NCI-H345 (cell line): ENCODE data around the gene TBC1D10B.

Experiments
- DNase-seq: peaks from one replicate; lab custom pipeline; 2025; lab: John Stamatoyannopoulos, UW

TBC1D10B gene

GRCh38 chr16:30370456-30371247, at the start of gene TBC1D10B:
Gene TBC1D10B (minus strand): TSS chr16:30370494. CDS start chr16:30370183, 311 bp downstream.
- peak; percentile 100 for DNase-seq

GRCh38 chr16:30418350-30419181, 48.3 kb upstream of the TBC1D10B start:
- no peak for DNase-seq

GRCh38 chr16:30417529-30418349, 47.4 kb upstream of the TBC1D10B start:
- DNase-seq, result peak; percentile 98

GRCh38 chr16:30416624-30417528, 46.6 kb upstream of the TBC1D10B start:
- no peak for DNase-seq

- no peak for DNase-seq
Observed at GRCh38 chr16:30416047-30416603, 45.8 kb upstream of the TBC1D10B start.

- DNase-seq, result no peak
Observed at GRCh38 chr16:30414159-30414558, 43.9 kb upstream of the TBC1D10B start.

GRCh38 chr16:30413112-30413806, 43.0 kb upstream of the TBC1D10B start:
- DNase-seq, result no peak

- DNase-seq, result peak; percentile 91
Observed at GRCh38 chr16:30409125-30410060, 39.1 kb upstream of the TBC1D10B start.

GRCh38 chr16:30407804-30408534, 37.7 kb upstream of the TBC1D10B start:
- peak; percentile 34 for DNase-seq

GRCh38 chr16:30407102-30407803, 37.0 kb upstream of the TBC1D10B start, which contains the start of gene ZNF771:
Gene ZNF771 (plus strand): TSS chr16:30407606. CDS start chr16:30408054, 448 bp downstream.
- DNase-seq, result peak; percentile 96

GRCh38 chr16:30406795-30407101, 36.5 kb upstream of the TBC1D10B start:
- DNase-seq, result no peak

GRCh38 chr16:30401768-30402425, 31.6 kb upstream of the TBC1D10B start:
- no peak for DNase-seq

- peak; percentile 51 for DNase-seq
Observed at GRCh38 chr16:30399435-30400186, 29.3 kb upstream of the TBC1D10B start.

GRCh38 chr16:30398661-30399434, 28.6 kb upstream of the TBC1D10B start:
- no peak for DNase-seq

- no peak for DNase-seq
Observed at GRCh38 chr16:30397776-30398660, 27.7 kb upstream of the TBC1D10B start.
